Neuronal stem cell (in vitro differentiated cells): ENCODE results near the gene OTOA.
A peak's percentile ranks its signal among the peaks of the same experiment; 100 is the strongest.
"Not testable (repeated sequence)": the region's sequence is repeated elsewhere in the genome, so short reads cannot be mapped to it uniquely, and the experiment has no call there.

Source experiments
- DNase-seq: peaks from one replicate; pipeline ENCODE4 v3.0.0-alpha.2; 2013; ENCODE audit warnings: low spot score
- H2AFZ ChIP-seq: one replicate; pipeline ENCODE4 v1.6.1; 2013; ENCODE audit warnings: mild to moderate bottlenecking, low read length, inconsistent platforms
- H2AK5ac ChIP-seq: 2 replicates; pipeline ENCODE4 v1.6.1; 2013; ENCODE audit warnings: low read depth, mild to moderate bottlenecking, inconsistent platforms, low read length, moderate library complexity, mixed read lengths
- H2BK120ac ChIP-seq: 2 replicates; pipeline ENCODE4 v1.6.1; 2013; ENCODE audit warnings: low read depth, mild to moderate bottlenecking, inconsistent platforms, low read length, moderate library complexity, mixed read lengths
- H2BK12ac ChIP-seq: one replicate; pipeline ENCODE4 v1.6.1; 2013; ENCODE audit warnings: low read length, inconsistent platforms
- H2BK15ac ChIP-seq: 2 replicates; pipeline ENCODE4 v1.6.1; 2013; ENCODE audit warnings: mild to moderate bottlenecking, low read length, inconsistent platforms, mixed read lengths
- H2BK5ac ChIP-seq: one replicate; pipeline ENCODE4 v1.6.1; 2013; ENCODE audit warnings: inconsistent platforms, mild to moderate bottlenecking, low read length, moderate library complexity
- H3K14ac ChIP-seq: one replicate; pipeline ENCODE4 v1.6.1; 2013; ENCODE audit warnings: low read length, inconsistent platforms
- H3K18ac ChIP-seq: 2 replicates; pipeline ENCODE4 v1.6.1; 2013; ENCODE audit warnings: low read length, inconsistent platforms
- H3K23ac ChIP-seq: 2 replicates; pipeline ENCODE4 v1.6.1; 2013; ENCODE audit warnings: low read depth, mild to moderate bottlenecking, mixed read lengths, low read length, inconsistent platforms; ENCODE audit not compliant: poor library complexity
- H3K27ac ChIP-seq: replicated peaks from 3 replicates; pipeline ENCODE4 v1.5.1; 2013; ENCODE audit warnings: low read length, inconsistent platforms
- H3K27me3 ChIP-seq, 3 experiments: 2 replicates each; pipeline ENCODE4 v1.6.1; 2013; ENCODE audit warnings: low read length in 3 of 3, mild to moderate bottlenecking in 2 of 3, inconsistent platforms in 1 of 3, low read depth in 1 of 3, mixed read lengths in 1 of 3, moderate library complexity in 1 of 3; ENCODE audit not compliant: control insufficient read depth in 3 of 3, insufficient read depth in 3 of 3
- H3K36me3 ChIP-seq, 2 donors: replicated peaks in 1 of 2; 2 replicates each; pipeline ENCODE4 v1.6.1; 2013; ENCODE audit warnings: low read length in 2 of 2; ENCODE audit not compliant: control insufficient read depth in 2 of 2, insufficient read depth in 2 of 2
- H3K4ac ChIP-seq: 2 replicates; pipeline ENCODE4 v1.6.1; 2013; ENCODE audit warnings: inconsistent platforms, mild to moderate bottlenecking, low read length, moderate library complexity
- H3K4me1 ChIP-seq, 2 donors: 1 replicate in 1 of 2; 2 replicates in 1 of 2; pipeline ENCODE4 v1.6.1; 2013; ENCODE audit warnings: low read length in 2 of 2, low read depth in 1 of 2; ENCODE audit not compliant: control insufficient read depth in 2 of 2, insufficient read depth in 1 of 2
- H3K4me2 ChIP-seq: one replicate; pipeline ENCODE4 v1.6.1; 2013; ENCODE audit warnings: mild to moderate bottlenecking, low read length, inconsistent platforms; ENCODE audit not compliant: insufficient read depth, poor library complexity, severe bottlenecking
- H3K4me3 ChIP-seq, 2 donors: 2 replicates each; pipeline ENCODE4 v1.5.1; 2013; ENCODE audit warnings: low read length in 2 of 2, mild to moderate bottlenecking in 2 of 2, inconsistent platforms in 1 of 2, moderate library complexity in 1 of 2
- H3K79me1 ChIP-seq: one replicate; pipeline ENCODE4 v1.6.1; 2013; ENCODE audit warnings: low read depth, mild to moderate bottlenecking, inconsistent platforms, low read length, moderate library complexity
- H3K9ac ChIP-seq: one replicate; pipeline ENCODE4 v1.6.1; 2013; ENCODE audit warnings: mild to moderate bottlenecking, low read depth, low read length, inconsistent platforms; ENCODE audit not compliant: poor library complexity
- H3K9me3 ChIP-seq, 2 donors: replicated peaks in 1 of 2; 2 replicates each; pipeline versions ENCODE3 to v1.6.1; 2013; ENCODE audit warnings: low read length in 2 of 2, mild to moderate bottlenecking in 2 of 2, inconsistent platforms in 1 of 2, low read depth in 1 of 2, mixed read lengths in 1 of 2, moderate library complexity in 1 of 2; ENCODE audit not compliant: control insufficient read depth in 2 of 2, insufficient read depth in 1 of 2
- H4K8ac ChIP-seq: one replicate; pipeline ENCODE4 v1.6.1; 2013; ENCODE audit warnings: low read depth, mild to moderate bottlenecking, inconsistent platforms, low read length, moderate library complexity
- H4K91ac ChIP-seq: one replicate; pipeline ENCODE4 v1.6.1; 2013; ENCODE audit warnings: low read length, low read depth, mild to moderate bottlenecking, inconsistent platforms; ENCODE audit not compliant: poor library complexity
- WGBS, 2 donors: extraction: QIAGEN DNeasy Blood & Tissue Kit; methylation state at CpG; one replicate each; pipeline ENCODE4 v1.1.7; 2013; ENCODE audit warnings: missing lambda C conversion rate in 2 of 2, mixed read lengths in 1 of 2; ENCODE audit not compliant: insufficient read length in 2 of 2, insufficient replicate concordance in 1 of 2; ENCODE audit errors: extremely low coverage in 2 of 2; 5-methylcytosine and 5-hydroxymethylcytosine counted together

Gene OTOA

DNA sequence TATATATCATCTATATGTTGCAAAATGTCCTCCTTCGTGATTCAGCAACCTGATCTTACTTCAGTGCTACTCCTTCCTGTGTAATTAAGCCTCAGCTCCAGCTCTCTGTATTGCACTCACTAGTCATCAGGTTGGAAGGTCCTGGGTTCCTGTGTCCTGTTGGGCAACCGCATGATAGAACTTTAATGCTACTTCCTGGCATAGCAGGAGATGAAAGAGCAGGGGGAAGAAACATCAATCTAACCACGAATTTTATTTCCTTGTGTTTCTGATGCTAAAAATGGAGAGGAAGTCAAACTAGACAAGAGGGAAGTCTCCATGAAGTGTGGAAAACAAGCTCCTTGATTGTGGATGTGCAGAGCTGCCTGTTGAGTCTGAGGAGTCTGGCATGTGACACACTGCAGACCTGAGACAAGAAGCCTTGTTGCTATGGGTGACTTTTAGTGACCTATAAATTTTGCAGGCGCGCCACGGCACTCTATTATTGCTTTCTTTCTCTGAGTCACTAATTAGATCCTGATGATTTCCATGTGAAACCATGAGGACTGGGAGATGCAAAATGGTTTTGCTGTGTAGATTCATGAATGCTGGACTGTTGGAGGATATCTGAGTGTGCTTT, 37.0 kb upstream of the OTOA start:
- Histone ChIP-seq H3K27me3 (no peaks in the 10 kb centered on the region), H3K79me1 (peaks cover 1% of the 10 kb centered on the region), H3K4me2 (no peak overlapping the region), H3K4me1 (no peaks in the 10 kb centered on the region), H2BK120ac (no peak overlapping the region), H3K9me3 (peaks cover 0 to 9% of the 10 kb centered on the region in 2 donors), H3K18ac (no peak overlapping the region), H3K23ac (no peak overlapping the region), H3K27ac (no peak overlapping the region), H3K14ac (no peak overlapping the region), H2AFZ (no peak overlapping the region), H2BK5ac (no peak overlapping the region), H3K9ac (no peak overlapping the region), H2BK15ac (no peak overlapping the region), H4K8ac (no peak overlapping the region), H3K4me3 (no peak overlapping the region), H2AK5ac (no peak overlapping the region), H4K91ac (no peak overlapping the region), H2BK12ac (no peak overlapping the region), H3K36me3 (peaks cover 23 to 81% of the 10 kb centered on the region in 2 donors), H3K4ac (no peak overlapping the region)
- DNase-seq = no peak
- WGBS, 2 donors = no CpG with 5 or more reads among the region's 6 CpGs

DNA sequence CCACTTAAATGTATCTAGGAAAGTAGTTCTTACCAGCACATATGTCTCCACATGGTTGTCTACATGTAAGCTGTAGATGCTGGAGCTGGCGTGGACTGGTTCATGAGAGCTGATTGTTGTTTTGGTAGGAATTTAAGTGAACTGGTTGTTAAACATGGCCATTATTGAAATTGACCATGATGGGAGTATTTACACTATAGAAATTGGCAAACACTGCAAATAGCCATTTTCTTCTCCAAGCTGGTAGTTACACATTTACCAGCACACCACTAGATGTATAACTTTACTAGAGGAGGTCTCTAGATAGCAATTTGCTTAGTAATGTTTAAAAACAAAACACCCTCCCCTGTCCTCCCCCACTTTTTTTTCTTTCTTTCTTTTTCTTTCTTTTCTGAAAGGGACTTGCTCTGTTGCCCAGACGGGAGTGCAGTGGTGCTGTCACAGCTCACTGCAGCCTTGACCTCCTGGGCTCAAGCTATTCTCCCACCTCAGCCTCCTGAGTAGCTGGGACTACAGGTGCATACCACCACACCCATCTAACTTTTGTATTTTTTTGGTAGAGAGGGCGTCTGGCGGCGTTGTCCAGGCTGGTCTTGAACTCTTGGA, 35.5 kb upstream of the OTOA start:
- Histone ChIP-seq H3K79me1 (peaks cover 1% of the 10 kb centered on the region), H2BK120ac (no peak overlapping the region), H3K9me3 (peaks cover 0 to 9% of the 10 kb centered on the region in 2 donors), H3K4ac (no peak overlapping the region), H3K4me2 (no peak overlapping the region), H2BK15ac (no peak overlapping the region), H3K4me1 (no peaks in the 10 kb centered on the region), H2BK12ac (no peak overlapping the region), H3K27me3 (no peaks in the 10 kb centered on the region), H2BK5ac (no peak overlapping the region), H2AK5ac (no peak overlapping the region), H2AFZ (no peak overlapping the region), H3K18ac (no peak overlapping the region), H4K8ac (no peak overlapping the region), H3K14ac (no peak overlapping the region), H3K23ac (no peak overlapping the region), H3K4me3 (no peak overlapping the region), H4K91ac (no peak overlapping the region), H3K9ac (no peak overlapping the region), H3K36me3 (peaks cover 23 to 70% of the 10 kb centered on the region in 2 donors), H3K27ac (no peak overlapping the region)
- no peak for DNase-seq
- no CpG with 5 or more reads among the region's 5 CpGs for WGBS, 2 donors

DNA sequence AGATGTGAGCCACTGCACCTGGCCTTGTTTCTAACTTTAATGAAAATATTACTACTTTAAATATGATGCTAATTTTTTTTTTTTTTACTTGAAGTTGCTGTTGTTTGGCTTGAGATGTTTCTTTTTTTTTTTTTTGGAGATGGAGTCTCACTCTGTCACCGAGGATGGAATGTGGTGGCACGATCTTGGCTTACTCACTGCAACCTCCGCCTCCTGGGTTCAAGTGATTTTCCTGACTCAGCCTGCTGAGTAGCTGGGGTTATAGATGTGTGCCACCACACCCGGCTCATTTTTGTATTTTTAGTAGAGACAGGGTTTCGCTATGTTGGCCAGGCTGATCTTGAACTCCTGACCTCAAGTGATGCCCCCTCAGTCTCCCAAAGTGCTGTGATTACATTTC, 35.0 kb upstream of the OTOA start:
- no peak overlapping the region for H3K27ac ChIP-seq
- no peak overlapping the region for H3K4me2 ChIP-seq
- no peak for DNase-seq
- no peak overlapping the region for H2AFZ ChIP-seq
- no peak overlapping the region for H3K4ac ChIP-seq
- H2BK5ac ChIP-seq = no peak overlapping the region
- H4K8ac ChIP-seq = no peak overlapping the region
- H3K27me3 ChIP-seq = no peaks in the 10 kb centered on the region
- H2AK5ac ChIP-seq = no peak overlapping the region
- no CpG with 5 or more reads among the region's 5 CpGs for WGBS, 2 donors
- H4K91ac ChIP-seq = no peak overlapping the region
- no peaks in the 10 kb centered on the region for H3K4me1 ChIP-seq
- H3K79me1 ChIP-seq = peaks cover 1% of the 10 kb centered on the region
- H3K9ac ChIP-seq = no peak overlapping the region
- H3K36me3 ChIP-seq = peaks cover 23 to 70% of the 10 kb centered on the region in 2 donors
- peaks cover 0 to 9% of the 10 kb centered on the region in 2 donors for H3K9me3 ChIP-seq
- no peak overlapping the region for H2BK15ac ChIP-seq
- no peak overlapping the region for H3K18ac ChIP-seq
- H3K23ac ChIP-seq = no peak overlapping the region
- H3K14ac ChIP-seq = no peak overlapping the region
- no peak overlapping the region for H3K4me3 ChIP-seq
- H2BK120ac ChIP-seq = no peak overlapping the region
- no peak overlapping the region for H2BK12ac ChIP-seq

DNA sequence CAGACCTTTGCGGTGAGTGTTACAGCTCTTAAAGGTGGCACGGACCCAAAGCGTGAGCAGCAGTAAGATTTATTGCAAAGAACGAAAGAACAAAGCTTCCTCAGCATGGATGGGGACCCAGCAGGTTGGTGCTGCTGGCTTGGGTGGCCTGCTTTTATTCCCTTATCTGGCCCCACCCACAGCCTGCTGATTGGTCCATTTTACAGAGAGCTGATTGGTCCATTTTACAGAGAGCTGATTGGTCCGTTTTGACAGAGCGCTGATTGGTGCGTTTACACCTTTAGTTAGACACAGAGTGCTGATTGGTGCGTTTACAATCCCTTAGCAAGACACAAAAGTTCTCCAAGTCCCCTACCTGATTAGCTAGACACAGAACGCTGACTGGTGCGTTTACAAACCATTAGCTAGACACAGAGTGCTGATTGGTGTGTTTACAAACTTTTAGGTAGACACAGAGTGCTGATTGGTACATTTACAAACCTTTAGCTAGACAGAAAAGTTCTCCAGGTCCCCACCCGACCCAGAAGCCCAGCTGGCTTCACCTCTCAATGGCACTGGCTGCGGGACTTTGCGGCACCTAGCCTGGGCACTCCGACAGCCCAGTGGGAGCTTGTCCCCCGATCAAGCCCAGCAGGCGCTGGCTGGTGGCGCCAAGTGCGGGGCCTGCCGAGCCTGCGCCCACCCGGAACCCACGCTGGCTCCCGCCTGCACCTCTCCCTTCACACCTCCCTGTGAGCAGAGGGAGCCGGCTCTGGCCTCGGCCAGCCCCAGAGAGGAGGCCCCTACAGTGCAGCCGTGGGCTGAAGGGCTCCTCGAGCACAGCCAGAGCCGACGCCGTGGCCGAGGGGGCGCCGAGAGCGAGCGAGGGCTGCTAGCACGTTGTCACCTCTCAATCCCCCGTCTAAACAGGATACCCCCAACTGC, 33.9 kb upstream of the OTOA start:
- not testable (repeated sequence) for H3K4ac ChIP-seq, H2BK12ac ChIP-seq, H2BK120ac ChIP-seq, H3K27ac ChIP-seq, H2BK5ac ChIP-seq, H3K18ac ChIP-seq, H3K27me3 ChIP-seq, H2BK15ac ChIP-seq, H4K91ac ChIP-seq, H3K79me1 ChIP-seq, H3K4me1 ChIP-seq, H4K8ac ChIP-seq, H3K9me3 ChIP-seq, H3K9ac ChIP-seq, H3K4me3 ChIP-seq, H2AK5ac ChIP-seq, H2AFZ ChIP-seq, DNase-seq, H3K4me2 ChIP-seq
- Histone ChIP-seq H3K36me3 (peaks cover 22 to 70% of the 10 kb centered on the region in 2 donors), H3K14ac (peak overlapping the region; percentile 71), H3K23ac (peak overlapping the region; percentile 85)
- WGBS, 2 donors = no CpG with 5 or more reads among the region's 37 CpGs
